ENCODE results near the gene SH2B2.
A peak's percentile ranks its signal among the peaks of the same experiment; 100 is the strongest.
"Not testable (repeated sequence)": the region's sequence is repeated elsewhere in the genome, so short reads cannot be mapped to it uniquely, and the experiment has no call there.

SH2B2 gene

GRCh38 chr7:102337420-102337819, 50.8 kb downstream of the SH2B2 start:
- DNase-seq: not testable (repeated sequence)

- DNase-seq: not testable (repeated sequence)
These were observed 54.1 kb downstream of the SH2B2 start for GRCh38 chr7:102340599-102341368.

- not testable (repeated sequence) for DNase-seq
These were observed 60.3 kb downstream of the SH2B2 start for GRCh38 chr7:102346983-102347382.

GRCh38 chr7:102356344-102356743, 69.7 kb downstream of the SH2B2 start, which contains the start of gene SPDYE6:
TSS of gene SPDYE6 (minus strand) at chr7:102356444. CDS start at chr7:102356023, 421 bp downstream.
- not testable (repeated sequence) for DNase-seq

GRCh38 chr7:102363549-102364393, 77.1 kb downstream of the SH2B2 start:
- DNase-seq: peak; percentile 97

GRCh38 chr7:102364394-102364886, 77.8 kb downstream of the SH2B2 start:
- DNase-seq: not testable (repeated sequence)

- not testable (repeated sequence) for DNase-seq
These were observed 78.7 kb downstream of the SH2B2 start for GRCh38 chr7:102365390-102365789.

GRCh38 chr7:102370038-102370437, 83.4 kb downstream of the SH2B2 start:
- not testable (repeated sequence) for DNase-seq
